ENCODE results near the gene APBA1.

- TF ChIP-seq EZH2phosphoT487 (conservative IDR thresholded peaks at IDR 0.05; ENCODE audit: low read length) = no peak
- TF ChIP-seq, protein P1, sequence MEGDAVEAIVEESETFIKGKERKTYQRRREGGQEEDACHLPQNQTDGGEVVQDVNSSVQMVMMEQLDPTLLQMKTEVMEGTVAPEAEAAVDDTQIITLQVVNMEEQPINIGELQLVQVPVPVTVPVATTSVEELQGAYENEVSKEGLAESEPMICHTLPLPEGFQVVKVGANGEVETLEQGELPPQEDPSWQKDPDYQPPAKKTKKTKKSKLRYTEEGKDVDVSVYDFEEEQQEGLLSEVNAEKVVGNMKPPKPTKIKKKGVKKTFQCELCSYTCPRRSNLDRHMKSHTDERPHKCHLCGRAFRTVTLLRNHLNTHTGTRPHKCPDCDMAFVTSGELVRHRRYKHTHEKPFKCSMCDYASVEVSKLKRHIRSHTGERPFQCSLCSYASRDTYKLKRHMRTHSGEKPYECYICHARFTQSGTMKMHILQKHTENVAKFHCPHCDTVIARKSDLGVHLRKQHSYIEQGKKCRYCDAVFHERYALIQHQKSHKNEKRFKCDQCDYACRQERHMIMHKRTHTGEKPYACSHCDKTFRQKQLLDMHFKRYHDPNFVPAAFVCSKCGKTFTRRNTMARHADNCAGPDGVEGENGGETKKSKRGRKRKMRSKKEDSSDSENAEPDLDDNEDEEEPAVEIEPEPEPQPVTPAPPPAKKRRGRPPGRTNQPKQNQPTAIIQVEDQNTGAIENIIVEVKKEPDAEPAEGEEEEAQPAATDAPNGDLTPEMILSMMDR (IDR thresholded peaks at IDR 0.05; ENCODE audit: insufficient read depth, low read length, poor library complexity, severe bottlenecking) = no peak
Observed at GRCh38 chr9:69579760-69580581, 92.2 kb downstream of the APBA1 start.

All from SU-DHL-6 (cell line).